H1 (cell line): ENCODE data around the gene MYH16. TPM values are rescaled to one million over a fixed set of nuclear protein-coding genes. Genes with fewer than 3 reads are reported as not detected.

Source experiments
- CTCF ChIA-PET: fragments of 300-600 bp; sonication (Branson Sonifier 250); formaldehyde crosslinking; loops from one replicate; lab custom pipeline; 2021; ENCODE audit not compliant: partially characterized antibody; lab: Charles Lee
- POLR2A ChIA-PET: fragments of 300-600 bp; sonication (Branson Sonifier 250); formaldehyde crosslinking; loops from one replicate; lab custom pipeline; 2021; ENCODE audit warnings: inconsistent platforms; ENCODE audit not compliant: partially characterized antibody; lab: Charles Lee
- DNase-seq, 2 experiments: peaks; one replicate each; pipeline versions ENCODE4 v3.0.0 to v3.0.0-alpha.2; 2010 to 2022; ENCODE audit warnings: low spot score in 2 of 2, low read depth in 1 of 2, mixed read lengths in 1 of 2
- FAIRE-seq: peaks from 2 replicates; lab custom pipeline; 2011; peaks lifted over from hg19 to GRCh38; lab: Jason Lieb, UNC
- H2AFZ ChIP-seq: 2 replicates; pipeline ENCODE4 v1.8.1; 2012; ENCODE audit warnings: low read length, inconsistent platforms
- H2AK5ac ChIP-seq: 2 replicates; pipeline ENCODE4 v1.6.1; 2013; ENCODE audit warnings: low read depth, low read length
- H2BK120ac ChIP-seq: replicated peaks from 2 replicates; pipeline ENCODE3; 2013; ENCODE audit warnings: low read depth, low read length, inconsistent platforms
- H2BK12ac ChIP-seq: 2 replicates; pipeline ENCODE4 v1.6.1; 2013; ENCODE audit warnings: low read depth, low read length
- H2BK15ac ChIP-seq: 2 replicates; pipeline ENCODE4 v1.6.1; 2013; ENCODE audit warnings: low read length
- H2BK20ac ChIP-seq: 2 replicates; pipeline ENCODE4 v1.6.1; 2013; ENCODE audit warnings: low read length
- H2BK5ac ChIP-seq: 2 replicates; pipeline ENCODE4 v1.6.1; 2013; ENCODE audit warnings: low read depth, low read length
- H3K14ac ChIP-seq: 2 replicates; pipeline ENCODE4 v1.6.1; 2013; ENCODE audit warnings: inconsistent platforms; ENCODE audit not compliant: insufficient read length
- H3K18ac ChIP-seq: 2 replicates; pipeline ENCODE4 v1.6.1; 2013; ENCODE audit warnings: low read length; ENCODE audit errors: extremely low read depth
- H3K23ac ChIP-seq: 2 replicates; pipeline ENCODE4 v1.6.1; 2013; ENCODE audit warnings: inconsistent platforms; ENCODE audit not compliant: insufficient read length
- H3K23me2 ChIP-seq: 2 replicates; pipeline ENCODE4 v1.6.1; 2013; ENCODE audit warnings: low read depth, low read length
- H3K27ac ChIP-seq: 2 replicates; pipeline ENCODE4 v1.6.1; 2011; ENCODE audit warnings: low read depth, low read length, inconsistent platforms
- H3K27me3 ChIP-seq, 4 experiments: replicated peaks in 1 of 4; 1 replicate in 1 of 4; 2 replicates in 3 of 4; pipeline versions ENCODE4 v1.6.1 to v1.8.1; 2011 to 2013; ENCODE audit warnings: low read length in 3 of 4, mild to moderate bottlenecking in 3 of 4, inconsistent platforms in 2 of 4, mixed read lengths in 2 of 4, moderate library complexity in 1 of 4; ENCODE audit not compliant: control insufficient read depth in 3 of 4, insufficient read depth in 3 of 4; ENCODE audit errors: extremely low read depth in 1 of 4
- H3K36me3 ChIP-seq, 4 experiments: 2 replicates each; pipeline versions ENCODE4 v1.6.1 to v1.8.1; 2011 to 2013; ENCODE audit warnings: mild to moderate bottlenecking in 4 of 4, low read length in 3 of 4, moderate library complexity in 2 of 4, control low read depth in 1 of 4, inconsistent platforms in 1 of 4; ENCODE audit not compliant: insufficient read depth in 4 of 4, control insufficient read depth in 2 of 4
- H3K4ac ChIP-seq: replicated peaks from 2 replicates; pipeline ENCODE3; 2013; ENCODE audit warnings: low read length, low read depth, mixed read lengths, inconsistent platforms; ENCODE audit not compliant: insufficient read length
- H3K4me1 ChIP-seq, 4 experiments: replicated peaks in 1 of 4; 1 replicate in 1 of 4; 2 replicates in 3 of 4; pipeline versions ENCODE4 v1.6.1 to v1.8.1; 2011 to 2013; ENCODE audit warnings: low read length in 3 of 4, inconsistent platforms in 2 of 4, mixed read lengths in 1 of 4; ENCODE audit not compliant: insufficient read depth in 4 of 4, control insufficient read depth in 3 of 4
- H3K4me2 ChIP-seq, 2 experiments: 2 replicates each; pipeline versions ENCODE4 v1.6.1 to v1.8.1; 2011 to 2013; ENCODE audit warnings: low read depth in 2 of 2, low read length in 2 of 2, control low read depth in 1 of 2, inconsistent platforms in 1 of 2, mild to moderate bottlenecking in 1 of 2; ENCODE audit not compliant: insufficient read depth in 1 of 2
- H3K4me3 ChIP-seq, 4 experiments: fragments of 200-600, 300-600 bp in 1 of 4; sonication (generic), shearing (Covaris generic), sonication (Bioruptor Twin) in 1 of 4; 2 replicates each; pipeline versions ENCODE4 v1.5.1 to v1.8.1; 2011 to 2016; ENCODE audit warnings: low read length in 4 of 4, low read depth in 3 of 4, control low read depth in 2 of 4, inconsistent platforms in 2 of 4, mild to moderate bottlenecking in 2 of 4, mixed read lengths in 1 of 4, moderate library complexity in 1 of 4; ENCODE audit not compliant: insufficient read depth in 2 of 4; ENCODE audit errors: extremely low read depth in 1 of 4
- H3K56ac ChIP-seq: replicated peaks from 2 replicates; pipeline ENCODE3; 2013; ENCODE audit warnings: low read depth, mild to moderate bottlenecking, mixed read lengths, low read length, inconsistent platforms; ENCODE audit not compliant: insufficient read length
- H3K79me1 ChIP-seq: 2 replicates; pipeline ENCODE4 v1.6.1; 2013; ENCODE audit warnings: low read depth, low read length, control low read depth
- H3K79me2 ChIP-seq, 2 experiments: 2 replicates each; pipeline versions ENCODE4 v1.6.1 to v1.8.1; 2012 to 2013; ENCODE audit warnings: low read length in 2 of 2, mild to moderate bottlenecking in 2 of 2, inconsistent platforms in 1 of 2; ENCODE audit not compliant: insufficient read depth in 2 of 2, control insufficient read depth in 1 of 2
- H3K9ac ChIP-seq, 4 experiments: replicated peaks in 1 of 4; 1 replicate in 1 of 4; 2 replicates in 3 of 4; pipeline versions ENCODE4 v1.6.1 to v1.8.1; 2011 to 2013; ENCODE audit warnings: low read depth in 3 of 4, low read length in 3 of 4, control low read depth in 2 of 4, mild to moderate bottlenecking in 2 of 4, moderate library complexity in 2 of 4, inconsistent platforms in 1 of 4; ENCODE audit errors: extremely low read depth in 1 of 4
- H3K9me3 ChIP-seq, 2 experiments: 2 replicates each; pipeline versions ENCODE4 v1.6.1 to v1.8.1; 2012 to 2013; ENCODE audit warnings: mild to moderate bottlenecking in 2 of 2, moderate library complexity in 2 of 2, control low read depth in 1 of 2, inconsistent platforms in 1 of 2, low read depth in 1 of 2, low read length in 1 of 2, mixed read lengths in 1 of 2; ENCODE audit not compliant: insufficient read depth in 2 of 2
- H4K20me1 ChIP-seq, 2 experiments: replicated peaks in 1 of 2; 2 replicates each; pipeline versions ENCODE3 to v1.8.1; 2011 to 2013; ENCODE audit warnings: inconsistent platforms in 2 of 2, low read length in 2 of 2, mild to moderate bottlenecking in 1 of 2; ENCODE audit not compliant: insufficient read depth in 2 of 2, control insufficient read depth in 1 of 2
- H4K5ac ChIP-seq: 2 replicates; pipeline ENCODE4 v1.6.1; 2013; ENCODE audit warnings: low read length, low read depth, mixed read lengths, inconsistent platforms; ENCODE audit not compliant: insufficient read length
- H4K8ac ChIP-seq: 2 replicates; pipeline ENCODE4 v1.8.0; 2013; ENCODE audit warnings: mild to moderate bottlenecking, moderate library complexity, low read length, inconsistent platforms; ENCODE audit not compliant: insufficient read depth; ENCODE audit errors: extremely low read depth
- H4K91ac ChIP-seq: replicated peaks from 2 replicates; pipeline ENCODE3; 2013; ENCODE audit warnings: low read length, mixed read lengths, inconsistent platforms; ENCODE audit not compliant: insufficient read length
- CREB1 ChIP-seq: IDR thresholded peaks from 2 replicates; pipeline ENCODE4 v1.6.1; 2012; ENCODE audit warnings: inconsistent platforms
- CTCF ChIP-seq, 3 experiments: IDR thresholded peaks; 1 replicate in 2 of 3; 2 replicates in 1 of 3; pipeline versions ENCODE4 v1.5.1 to v1.6.1; 2011; ENCODE audit warnings: low read length in 3 of 3, mild to moderate bottlenecking in 3 of 3, inconsistent platforms in 2 of 3, low read depth in 1 of 3, moderate library complexity in 1 of 3; ENCODE audit not compliant: insufficient read depth in 1 of 3; ENCODE audit errors: control extremely low read depth in 1 of 3
- MAX ChIP-seq: IDR thresholded peaks from 2 replicates; pipeline ENCODE4 v1.6.1; 2012; ENCODE audit warnings: inconsistent platforms
- NRF1 ChIP-seq: IDR thresholded peaks from 2 replicates; pipeline ENCODE4 v1.6.1; 2011; ENCODE audit warnings: mild to moderate bottlenecking, low read depth, low read length, improper control_type of control experiment
- POU5F1 ChIP-seq: IDR thresholded peaks from 2 replicates; pipeline ENCODE4 v1.6.1; 2011; ENCODE audit warnings: low read depth, mild to moderate bottlenecking, low read length, moderate library complexity
- RXRA ChIP-seq: IDR thresholded peaks from 2 replicates; pipeline ENCODE4 v1.6.1; 2011; ENCODE audit warnings: low read depth, mild to moderate bottlenecking, low read length, moderate library complexity; ENCODE audit not compliant: insufficient read depth
- SAP30 ChIP-seq: fragments of 300-600 bp; sonication (generic); IDR thresholded peaks from 2 replicates; pipeline ENCODE4 v1.7.1; 2012; ENCODE audit warnings: low read length, moderate library complexity, mild to moderate bottlenecking, inconsistent platforms; ENCODE audit not compliant: insufficient read depth, insufficient replicate concordance
- SIRT6 ChIP-seq: IDR thresholded peaks from one replicate; pipeline ENCODE4 v1.7.1; 2012; ENCODE audit warnings: low read length, inconsistent platforms
- SP1 ChIP-seq: IDR thresholded peaks from 2 replicates; pipeline ENCODE4 v1.6.1; 2011; ENCODE audit warnings: low read depth, low read length
- SUZ12 ChIP-seq: fragments of 200-600 bp; sonication (generic); IDR thresholded peaks from 2 replicates; pipeline ENCODE4 v1.6.1; 2012; ENCODE audit warnings: mild to moderate bottlenecking, inconsistent platforms, low read length, moderate library complexity, mixed read lengths
- TCF12 ChIP-seq: IDR thresholded peaks from 2 replicates; pipeline ENCODE4 v1.6.1; 2011; ENCODE audit warnings: low read depth, mild to moderate bottlenecking, low read length
- TEAD4 ChIP-seq: IDR thresholded peaks from 2 replicates; pipeline ENCODE4 v1.6.1; 2012; ENCODE audit warnings: low read depth, low read length, inconsistent platforms, mixed read lengths
- WGBS, 2 experiments: shearing (Covaris generic) in 1 of 2; methylation state at CpG; one replicate each; pipeline versions ENCODE4 v1.1.6 to v1.1.7; 2013 to 2015; ENCODE audit warnings: low lambda C conversion rate in 2 of 2, mixed read lengths in 2 of 2, inconsistent platforms in 1 of 2, low coverage in 1 of 2, missing lambda C conversion rate in 1 of 2; ENCODE audit not compliant: insufficient replicate concordance in 2 of 2, insufficient coverage in 1 of 2, insufficient read length in 1 of 2; ENCODE audit errors: extremely low coverage in 1 of 2, missing lambda C conversion rate in 1 of 2; 5-methylcytosine and 5-hydroxymethylcytosine counted together
- polyA plus RNA-seq, 7 experiments: library from polyadenylated mRNA; depleted of rRNA in 3 of 7; stranded (reverse) in 5 of 7; unstranded in 2 of 7; fragments of >200 nt in 5 of 7; fragments of 200-250 nt in 2 of 7; gene quantifications; 1 replicate in 5 of 7; 2 replicates in 1 of 7; 4 replicates in 1 of 7; pipeline versions ENCODE4 v1.2.1 to v1.2.3, GENCODE V29; 2011 to 2013; ENCODE audit warnings: missing spikeins in 2 of 7, mixed read lengths in 2 of 7
- total RNA-seq: library from RNA; stranded (reverse); fragmentation: NEBNext Ultra II Directional; extraction: Animal tissue kit (Norgen Biotek cat#: 25700); gene quantifications from 2 replicates; pipeline ENCODE4 v1.2.1, GENCODE V29; 2021

The MYH16 gene
- total and polyA plus RNA-seq, 2 of the 8 experiments (the other 6 are each of a cell fraction or from before 2014, with no cell fraction given) = not detected

GRCh38 chr7:99243751-99244337, 28.8 kb upstream of the MYH16 start:
- Histone ChIP-seq H2BK15ac (no peak overlapping the region), H2BK12ac (no peak overlapping the region), H3K18ac (no peak overlapping the region), H3K23me2 (peaks cover 7% of the 10 kb centered on the region; the same call in 1 of the 2 replicates), H2BK20ac (no peak overlapping the region), H3K79me2 (no peaks in the 10 kb centered on the region), H3K4me3 (no peak overlapping the region; a peak in 1 of 8 replicates), H3K4me1 (no peaks in the 10 kb centered on the region), H2AK5ac (no peak overlapping the region), H3K27me3 (no peaks in the 10 kb centered on the region), H3K36me3 (no peaks in the 10 kb centered on the region), H3K4me2 (no peak overlapping the region), H3K79me1 (no peaks in the 10 kb centered on the region), H2AFZ (no peak overlapping the region), H3K23ac (no peak overlapping the region), H3K56ac (peak overlapping the region; percentile 42), H3K9me3 (no peaks in the 10 kb centered on the region), H2BK120ac (no peak overlapping the region), H4K5ac (no peak overlapping the region), H4K20me1 (peaks cover 0 to 5% of the 10 kb centered on the region in 2 experiments), H3K14ac (no peak overlapping the region), H4K8ac (no peak overlapping the region), H2BK5ac (no peak overlapping the region), H3K9ac (0 out of 7 replicates have a peak overlapping the region, but pooled peaks of 1 of the 4 experiments have one; percentile 5), H3K4ac (no peak overlapping the region), H4K91ac (no peak overlapping the region), H3K27ac (no peak overlapping the region)
- ChIA-PET POLR2A (no interaction called here), CTCF (no interaction called here)
- no peak for FAIRE-seq
- WGBS, 2 experiments = 87 to 100% methylated on average over 5 of the region's 5 CpGs
- DNase-seq = no peak
- TF ChIP-seq SAP30 (no peak), POU5F1 (no peak), SIRT6 (no peak), TCF12 (no peak), SP1 (no peak), MAX (no peak), RXRA (no peak), TEAD4 (no peak), SUZ12 (no peak), CTCF (IDR thresholded peaks at IDR 0.05; ENCODE audit: control extremely low read depth in 1 of 3, insufficient read depth in 1 of 3, low read depth in 1 of 3, low read length in 3 of 3) (no peak), CREB1 (no peak), NRF1 (no peak)
